CD4-positive, alpha-beta T cell treated with Interleukin-1 beta for 1 hour (primary cell): ENCODE measurements around the gene SLC46A1.
"Not testable (repeated sequence)": the region's sequence is repeated elsewhere in the genome, so short reads cannot be mapped to it uniquely, and the experiment has no call there.

Source experiments
- DNase-seq, 2 donors: peaks; one replicate each; pipeline ENCODE4 v3.0.0-alpha.2; 2020 to 2022

Gene SLC46A1

DNA sequence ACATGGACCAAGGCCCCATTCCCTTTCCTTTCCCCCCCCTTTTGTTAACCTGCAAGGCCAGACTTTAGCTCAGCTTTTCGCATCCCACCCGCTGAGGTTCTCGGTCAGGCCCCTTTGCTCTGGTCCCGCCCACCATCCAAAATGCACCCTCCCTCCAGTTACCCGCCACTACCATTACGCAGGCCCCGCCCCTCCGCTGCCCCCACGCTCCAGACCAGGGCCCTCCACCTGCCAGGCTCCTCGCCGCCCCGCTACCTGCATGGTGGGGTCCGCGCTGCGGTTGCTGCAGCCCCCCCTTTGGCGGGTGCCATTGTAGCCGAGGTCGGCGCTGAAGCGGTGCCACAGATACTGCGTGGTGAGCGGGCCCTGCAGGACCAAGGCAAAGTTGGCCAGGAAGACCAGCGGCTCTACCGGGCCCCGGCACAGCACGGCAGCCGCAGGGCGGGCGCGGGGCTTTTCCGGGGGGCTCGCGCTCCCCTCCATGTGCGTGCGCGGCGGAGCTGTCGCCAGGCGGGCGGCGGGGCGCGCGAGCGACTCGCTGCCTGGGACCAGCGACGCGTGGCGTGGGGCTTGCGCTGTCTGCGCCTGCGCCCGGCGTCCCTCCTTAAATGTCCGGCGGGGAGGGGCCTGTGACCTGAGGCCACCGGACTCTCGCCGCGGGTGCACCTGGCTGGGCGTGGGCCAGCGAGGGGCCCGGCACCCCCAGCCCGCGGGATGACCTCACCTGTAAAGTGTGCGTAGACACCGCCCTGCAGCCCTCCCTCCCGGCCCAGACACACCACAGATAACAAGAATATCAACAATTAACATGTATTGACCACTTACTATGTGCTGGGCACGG, at the start of gene SLC46A1:
TSS of gene SLC46A1 (minus strand) at position 581 of the 841 bp plus-strand sequence. CDS start at position 483, 98 bp downstream.
- peak; percentile 17 to 29 for DNase-seq

DNA sequence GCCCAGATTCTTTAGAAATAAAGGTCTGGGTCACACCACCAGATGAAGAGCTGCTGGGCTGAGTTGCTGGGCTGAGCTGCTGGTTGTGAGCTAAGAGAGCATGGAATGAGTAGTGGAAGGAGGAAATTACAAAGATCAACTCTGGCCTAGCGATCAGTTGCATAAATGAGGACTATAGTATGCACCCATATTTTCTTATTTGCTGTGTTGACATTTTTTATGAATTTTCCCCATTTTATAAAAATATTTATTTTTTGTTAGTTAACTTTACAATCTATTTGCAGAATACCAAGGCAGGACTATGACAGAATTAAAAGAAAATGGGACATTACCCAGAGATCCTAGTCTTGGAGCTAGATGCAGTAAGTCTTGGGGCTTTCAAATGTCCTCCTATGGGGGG, 43.8 kb upstream of the SLC46A1 start:
- no peak for DNase-seq

DNA sequence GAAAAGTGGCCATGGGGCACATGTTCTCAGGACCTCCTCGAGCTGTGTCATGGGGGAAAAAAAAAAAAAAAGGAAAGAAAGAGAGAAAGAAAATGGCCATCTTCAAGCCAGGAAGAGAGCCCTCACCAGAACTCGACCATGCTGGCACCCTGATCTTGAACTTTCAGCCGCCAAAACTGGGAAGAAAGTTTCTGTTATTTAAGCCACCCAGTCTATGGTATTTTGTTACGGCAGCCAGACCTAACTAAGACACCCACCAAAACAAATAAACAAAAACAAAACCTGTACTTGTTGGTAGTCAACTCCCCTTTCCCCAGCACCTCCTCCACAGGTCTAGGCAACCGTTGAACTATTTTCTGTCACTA, 41.4 kb upstream of the SLC46A1 start:
- DNase-seq, result no peak

DNA sequence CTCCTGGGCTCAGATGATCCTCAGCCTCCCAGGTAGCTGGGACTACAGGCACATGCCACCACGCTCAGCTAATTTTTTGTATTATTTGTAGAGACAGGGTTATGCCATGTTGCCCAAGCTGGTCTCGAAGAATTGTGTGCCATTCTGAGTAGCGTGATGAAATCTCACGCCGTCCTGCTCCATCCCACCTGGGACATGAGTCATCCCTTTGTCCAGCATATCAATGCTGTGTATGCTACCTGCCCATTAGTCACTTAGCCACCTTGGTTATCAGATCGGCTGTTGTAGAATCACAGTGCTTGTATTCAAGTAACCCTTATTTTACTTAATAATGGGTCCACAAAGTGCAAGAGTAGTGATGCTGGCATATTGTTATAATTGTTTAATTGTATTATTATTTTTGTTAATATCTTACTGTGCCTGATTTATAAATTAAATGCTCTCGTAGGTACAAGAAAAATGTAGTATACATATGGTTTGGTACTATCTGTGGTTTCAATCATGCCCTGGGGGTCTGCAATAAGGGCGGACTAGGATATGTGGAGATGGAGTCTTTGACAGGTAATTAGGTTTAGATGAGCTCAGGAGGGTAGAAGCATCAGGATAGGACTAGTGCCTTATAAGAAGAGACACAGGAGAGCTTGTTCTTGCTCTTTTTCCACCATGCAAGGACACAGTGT, 40.8 kb upstream of the SLC46A1 start:
- no peak for DNase-seq

DNA sequence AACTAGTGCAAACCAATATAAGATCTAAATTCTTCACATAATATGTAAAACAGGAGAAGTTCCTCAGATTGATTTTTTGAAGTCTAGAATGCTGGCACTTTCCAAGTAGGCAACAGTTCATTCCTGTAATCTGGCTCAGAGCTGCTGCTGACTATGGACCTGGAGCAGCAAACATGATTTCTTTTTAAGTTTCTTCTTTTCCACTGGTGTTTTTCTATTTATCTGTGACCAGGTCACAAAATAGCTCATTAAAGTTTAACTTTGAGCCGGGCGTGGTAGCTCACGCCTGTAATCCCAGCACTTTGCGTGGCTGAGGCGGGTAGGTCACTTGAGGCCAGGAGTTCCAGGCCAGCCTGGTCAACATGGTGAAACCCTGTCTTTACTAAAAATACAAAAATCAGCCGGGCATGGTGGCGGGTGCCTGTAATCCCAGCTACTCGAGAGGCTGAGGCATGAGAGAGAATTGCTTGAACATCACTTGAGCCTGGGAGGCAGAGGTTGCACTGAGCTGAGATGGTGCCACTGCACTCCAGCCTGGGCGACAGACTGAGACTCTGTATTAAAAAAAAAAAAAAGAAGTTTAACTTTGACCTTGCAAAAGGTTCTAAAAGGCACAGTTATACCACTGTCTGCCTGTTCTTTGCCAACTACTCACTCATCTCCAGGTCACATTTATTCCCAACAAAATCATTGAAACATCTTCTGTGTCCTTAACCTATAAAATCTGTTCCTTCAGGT, 38.1 kb upstream of the SLC46A1 start:
- no peak for DNase-seq

DNA sequence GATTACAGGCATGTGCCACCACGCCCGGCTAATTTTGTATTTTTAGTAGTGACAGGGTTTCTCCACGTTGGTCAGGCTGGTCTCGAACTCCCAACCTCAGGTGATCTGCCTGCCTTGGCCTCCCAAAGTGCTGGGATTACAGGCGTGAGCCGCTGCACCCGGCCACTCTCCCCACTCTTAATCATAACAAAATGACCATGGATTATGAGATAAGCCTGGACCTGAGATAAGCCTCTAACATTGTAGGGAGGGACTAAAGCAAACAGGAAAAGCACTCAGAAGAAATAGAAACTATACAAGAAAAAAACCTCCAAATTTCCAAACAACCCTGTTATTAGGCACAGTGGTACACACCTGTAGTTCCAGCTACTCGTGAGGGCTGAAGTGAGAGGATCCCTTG, 28.3 kb upstream of the SLC46A1 start:
- not testable (repeated sequence) for DNase-seq

DNA sequence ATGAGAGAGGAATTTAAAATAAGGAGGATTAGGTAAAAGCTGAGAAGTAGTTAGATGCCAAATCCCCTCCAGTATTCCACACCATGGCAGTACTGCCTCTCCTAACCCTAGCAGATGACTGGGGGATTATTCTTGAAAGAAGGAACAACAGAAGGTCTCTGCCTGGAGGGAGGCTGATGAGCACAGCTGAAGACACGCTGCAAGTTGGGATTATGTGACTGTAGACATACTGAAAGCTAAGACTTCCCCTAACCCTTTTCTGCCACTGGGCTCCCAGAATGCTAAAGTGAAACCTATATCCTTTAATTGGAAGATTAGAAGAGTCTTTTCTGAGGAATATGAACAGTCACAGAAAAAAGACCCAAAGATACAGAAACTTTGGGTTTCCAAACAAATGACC, 27.7 kb upstream of the SLC46A1 start:
- DNase-seq, result no peak

DNA sequence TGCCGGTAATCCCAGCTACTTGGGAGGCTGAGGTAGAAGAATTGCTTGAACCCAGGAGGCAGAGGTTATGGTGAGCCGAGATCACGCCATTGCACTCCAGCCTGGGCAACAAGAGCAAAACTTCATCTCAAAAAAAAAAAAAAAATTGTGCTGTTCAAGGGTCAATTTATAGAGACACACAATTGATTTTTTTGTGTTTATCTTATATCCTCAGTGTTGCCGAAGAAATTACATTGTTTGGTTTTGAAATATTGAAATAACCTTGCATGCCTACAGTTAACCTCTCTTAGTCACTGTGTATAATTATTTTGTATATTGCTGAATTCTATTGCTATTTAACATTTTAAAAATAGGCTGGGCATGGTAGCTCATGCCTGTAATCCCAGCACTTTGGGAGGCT, 22.0 kb upstream of the SLC46A1 start:
- DNase-seq, result not testable (repeated sequence)

DNA sequence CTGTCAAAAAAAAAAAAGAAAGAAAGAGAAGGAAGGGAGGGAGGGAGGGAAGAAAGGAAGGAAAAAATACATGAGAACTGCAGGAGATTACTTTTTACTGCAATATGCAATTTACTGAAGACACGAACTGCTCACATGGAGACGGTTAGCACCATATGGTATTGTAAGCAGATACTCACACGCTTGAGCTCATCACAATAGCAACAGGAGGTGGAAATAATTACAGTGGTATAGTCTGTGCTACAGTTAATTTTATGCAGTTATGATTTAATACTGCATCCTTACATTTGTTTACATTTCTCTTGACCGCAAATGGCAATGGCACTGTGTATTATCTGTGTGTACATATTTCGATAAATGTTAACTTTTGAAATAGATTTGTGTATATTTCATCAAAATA, 21.4 kb upstream of the SLC46A1 start:
- no peak for DNase-seq

DNA sequence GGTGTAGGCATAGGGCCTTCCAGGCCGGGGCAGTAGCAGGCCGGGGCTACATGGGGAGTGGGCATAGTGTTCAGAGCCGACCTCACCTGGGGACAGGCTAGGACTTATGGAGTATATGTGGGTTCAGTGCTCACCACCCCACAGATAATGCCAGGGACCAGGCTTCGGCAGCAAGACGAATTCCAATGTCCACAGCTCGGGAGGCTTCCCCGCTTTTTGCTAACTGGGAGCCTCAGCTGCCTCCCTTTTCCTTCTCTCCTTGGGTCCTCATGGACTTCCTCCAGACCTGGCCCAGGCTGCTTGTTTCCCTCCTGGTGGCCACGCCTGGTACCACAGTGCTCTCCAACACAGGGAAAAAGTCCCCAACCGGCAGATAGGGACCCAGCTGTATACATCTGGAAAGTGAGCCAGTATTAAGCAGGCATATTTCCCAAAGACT, 20.1 kb upstream of the SLC46A1 start:
- DNase-seq, result no peak

DNA sequence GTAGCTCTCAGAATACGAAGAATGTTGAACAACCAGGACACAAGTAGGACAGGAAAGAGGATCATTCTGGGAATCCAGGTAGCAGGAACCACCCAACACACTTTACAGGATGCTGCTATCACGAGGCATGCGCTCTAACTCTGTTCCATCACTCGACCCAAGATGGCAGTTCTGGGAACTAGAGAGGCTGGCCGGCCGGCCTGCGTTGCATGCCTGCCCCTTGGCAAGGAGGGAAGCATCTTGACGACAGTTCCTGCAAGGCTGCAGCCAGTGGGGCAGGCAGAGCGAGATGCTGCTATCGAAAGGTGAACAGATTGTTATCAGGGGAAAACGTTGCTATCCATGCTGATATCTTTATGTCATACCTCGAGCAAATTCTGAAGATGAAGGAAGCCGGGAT, 19.2 kb upstream of the SLC46A1 start:
- DNase-seq, result no peak

DNA sequence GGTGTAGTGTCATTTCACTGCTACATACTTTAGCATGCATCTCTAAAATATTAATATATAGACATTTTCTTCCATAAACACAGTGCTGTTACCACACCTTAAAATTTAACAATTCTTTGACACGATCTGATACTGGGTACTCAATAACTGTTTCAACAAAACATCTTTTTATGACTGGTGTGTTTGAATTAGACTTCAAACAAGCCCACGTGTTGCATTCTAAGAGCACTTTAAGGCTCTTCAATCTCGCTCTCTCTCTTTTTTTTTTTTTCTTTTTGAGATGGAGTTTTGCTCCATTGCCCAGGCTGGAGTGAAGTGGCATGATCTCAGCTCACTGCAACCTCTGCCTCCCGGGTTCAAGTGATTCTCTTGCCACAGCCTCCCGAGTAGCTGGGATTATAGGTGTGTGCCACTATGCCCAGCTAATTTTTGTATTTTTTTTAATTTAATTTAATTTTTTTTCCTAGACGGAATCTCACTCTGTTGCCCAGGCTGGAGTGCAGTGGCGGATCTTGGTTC, 15.8 kb upstream of the SLC46A1 start:
- no peak for DNase-seq

DNA sequence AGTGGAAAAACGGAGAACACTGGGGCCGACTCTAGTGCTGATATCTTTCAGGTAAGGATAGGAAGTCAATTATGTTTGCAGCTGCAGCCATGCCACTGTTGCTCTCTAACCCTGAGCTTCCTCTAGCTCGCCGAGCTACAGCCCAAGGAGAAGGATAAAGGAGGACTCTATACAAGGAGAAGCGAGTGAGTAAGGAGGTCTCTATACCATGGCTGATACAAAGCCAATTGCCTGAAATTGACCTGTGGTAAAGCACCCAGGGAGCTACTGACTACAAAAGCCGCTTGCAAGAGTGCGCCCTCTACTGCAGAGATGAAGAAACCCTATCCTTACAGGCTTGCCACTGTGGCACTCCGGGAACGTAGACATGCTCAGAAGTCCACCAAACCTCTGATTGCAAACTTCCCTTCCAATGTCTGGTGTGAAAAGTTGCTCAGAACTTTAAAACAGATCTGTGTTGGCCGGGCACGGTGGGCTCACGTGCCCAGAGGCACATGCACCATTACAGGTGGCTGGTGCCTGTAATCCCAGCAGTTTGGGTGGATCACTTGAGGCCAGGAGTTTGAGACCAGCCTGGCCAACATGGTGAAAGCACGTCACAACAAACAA, 10.8 kb upstream of the SLC46A1 start:
- DNase-seq, result peak; percentile 51 to 62

DNA sequence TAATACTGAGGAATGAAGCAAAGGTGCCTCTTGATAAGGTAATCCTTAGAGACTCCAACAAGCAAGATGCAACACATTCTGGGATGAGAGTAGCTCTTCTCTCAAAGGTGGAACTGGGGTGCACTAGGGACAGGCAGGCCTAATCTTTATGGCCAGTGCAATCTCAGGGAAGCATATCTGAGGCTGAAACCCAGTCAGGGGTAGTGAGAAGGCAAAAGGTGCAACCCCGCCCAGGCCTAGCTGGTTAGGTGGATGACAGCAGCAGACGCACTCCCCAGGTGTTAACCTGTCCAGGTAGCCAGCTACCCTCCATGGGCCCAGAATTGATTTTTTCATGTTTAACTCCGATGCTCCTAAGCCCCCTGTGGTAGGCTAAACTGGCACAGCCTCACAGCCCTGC, 9.9 kb upstream of the SLC46A1 start:
- no peak for DNase-seq

DNA sequence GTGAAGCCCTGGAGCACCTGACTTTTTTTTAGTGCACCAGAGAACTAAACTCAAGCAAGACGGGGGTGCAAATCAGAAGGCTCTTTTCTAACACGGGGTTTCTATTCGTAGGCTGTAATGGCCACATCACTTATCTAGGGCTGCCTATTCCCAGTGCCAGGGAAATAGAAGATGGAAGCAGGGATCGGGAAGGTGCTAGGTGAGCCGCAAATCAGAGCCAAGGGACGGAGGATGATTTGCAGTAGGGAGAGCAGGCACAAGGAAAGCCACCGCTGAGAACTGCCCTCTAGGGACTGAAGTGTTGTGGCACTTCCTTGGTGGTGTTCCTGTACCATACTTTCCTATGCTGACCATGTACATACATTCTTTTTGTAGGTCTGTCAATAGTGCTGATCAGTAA, 7.8 kb upstream of the SLC46A1 start:
- DNase-seq, result no peak

DNA sequence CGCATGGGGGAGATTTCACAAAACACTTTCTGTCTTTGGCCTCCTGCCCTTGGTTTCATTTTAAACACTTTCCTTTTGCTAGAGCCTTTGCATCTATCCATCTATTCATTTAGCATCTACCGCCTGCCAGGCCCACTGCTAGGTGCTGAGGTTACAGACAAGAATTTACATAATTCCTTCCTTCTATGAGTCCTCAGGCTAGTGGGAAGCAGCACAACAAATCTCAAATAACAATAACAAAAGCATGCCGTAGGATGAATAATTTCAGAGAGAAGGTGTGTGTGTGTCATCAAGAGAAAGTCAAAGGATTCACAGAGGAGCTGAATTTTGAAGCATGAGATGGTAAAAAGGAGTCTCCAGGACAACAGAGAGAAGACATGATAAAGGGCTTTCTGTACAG, 6.1 kb upstream of the SLC46A1 start:
- DNase-seq, result no peak

DNA sequence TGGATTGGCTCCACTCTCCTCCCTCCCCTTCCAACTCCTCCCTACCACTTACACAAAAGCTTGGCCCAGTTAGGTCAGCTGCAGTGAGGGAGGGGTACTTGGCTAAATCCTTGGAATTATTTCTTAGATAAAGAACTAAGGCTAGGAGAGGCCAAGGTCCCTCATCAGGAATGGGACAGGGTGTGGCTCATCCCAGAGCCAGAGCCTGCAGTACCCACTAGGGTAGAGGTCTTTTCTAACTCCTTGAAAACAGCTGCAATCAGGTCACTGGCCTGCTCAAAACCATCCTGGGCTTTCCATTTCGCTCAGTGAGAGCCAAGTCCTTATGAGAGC, 1.9 kb upstream of the SLC46A1 start:
- DNase-seq, result no peak

DNA sequence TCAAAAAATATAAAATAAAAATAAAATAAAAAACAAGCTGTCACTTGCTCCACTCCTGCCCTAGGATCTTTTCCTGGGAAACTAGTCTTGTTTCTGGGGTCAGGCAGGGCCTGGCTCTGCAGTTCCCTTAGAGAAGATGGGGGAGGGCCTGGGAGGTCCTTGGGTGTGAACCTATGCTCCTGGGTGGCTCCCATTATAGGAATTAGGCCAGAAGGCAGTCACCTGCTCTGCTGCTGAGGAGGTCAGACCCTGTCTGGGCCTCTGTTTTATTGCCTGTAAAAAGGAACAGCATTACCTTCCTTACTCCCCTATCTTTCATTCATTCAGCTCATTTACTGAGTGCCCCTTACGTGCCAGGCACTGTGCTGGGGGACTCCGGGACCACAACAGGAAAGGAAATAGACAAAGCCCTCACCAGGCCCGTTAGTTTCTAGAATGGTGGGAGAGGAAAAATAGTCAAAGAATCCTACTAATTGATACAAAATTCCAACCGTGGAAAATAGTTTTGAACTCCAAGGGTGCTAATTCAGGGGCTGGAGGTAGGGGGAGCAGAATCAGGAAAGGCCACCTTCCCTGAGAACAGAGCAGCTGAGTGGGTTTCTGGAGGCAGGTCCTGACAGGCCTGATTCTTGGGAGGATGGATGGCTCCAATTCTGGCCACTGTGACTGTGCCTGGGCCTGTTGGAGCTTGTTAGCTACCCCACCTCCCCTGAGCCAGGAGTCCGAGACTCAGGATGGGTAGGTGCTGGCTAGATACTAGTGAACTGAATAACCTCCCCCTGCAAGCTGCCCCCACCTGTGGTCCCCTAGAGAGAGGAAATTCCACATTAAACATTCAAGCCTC, 1.3 kb upstream of the SLC46A1 start:
- DNase-seq, result no peak

DNA sequence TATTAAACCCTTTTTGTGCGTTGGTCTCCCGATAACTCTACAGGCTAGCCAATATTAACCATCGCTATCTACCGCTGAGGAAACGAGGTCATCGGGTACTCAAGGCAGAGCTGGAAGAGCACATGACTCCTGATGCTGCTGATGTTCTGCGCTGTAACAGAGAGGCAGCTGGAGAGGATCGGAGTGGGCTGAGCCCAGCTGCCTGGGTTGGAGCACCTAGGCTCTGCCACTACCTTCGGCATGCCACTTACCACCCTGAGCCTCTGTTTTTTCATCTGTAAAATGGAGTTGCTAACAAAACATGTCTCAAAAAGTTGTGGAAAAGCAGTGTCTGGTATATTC, 432 bp upstream of the SLC46A1 start:
- DNase-seq, result no peak

DNA sequence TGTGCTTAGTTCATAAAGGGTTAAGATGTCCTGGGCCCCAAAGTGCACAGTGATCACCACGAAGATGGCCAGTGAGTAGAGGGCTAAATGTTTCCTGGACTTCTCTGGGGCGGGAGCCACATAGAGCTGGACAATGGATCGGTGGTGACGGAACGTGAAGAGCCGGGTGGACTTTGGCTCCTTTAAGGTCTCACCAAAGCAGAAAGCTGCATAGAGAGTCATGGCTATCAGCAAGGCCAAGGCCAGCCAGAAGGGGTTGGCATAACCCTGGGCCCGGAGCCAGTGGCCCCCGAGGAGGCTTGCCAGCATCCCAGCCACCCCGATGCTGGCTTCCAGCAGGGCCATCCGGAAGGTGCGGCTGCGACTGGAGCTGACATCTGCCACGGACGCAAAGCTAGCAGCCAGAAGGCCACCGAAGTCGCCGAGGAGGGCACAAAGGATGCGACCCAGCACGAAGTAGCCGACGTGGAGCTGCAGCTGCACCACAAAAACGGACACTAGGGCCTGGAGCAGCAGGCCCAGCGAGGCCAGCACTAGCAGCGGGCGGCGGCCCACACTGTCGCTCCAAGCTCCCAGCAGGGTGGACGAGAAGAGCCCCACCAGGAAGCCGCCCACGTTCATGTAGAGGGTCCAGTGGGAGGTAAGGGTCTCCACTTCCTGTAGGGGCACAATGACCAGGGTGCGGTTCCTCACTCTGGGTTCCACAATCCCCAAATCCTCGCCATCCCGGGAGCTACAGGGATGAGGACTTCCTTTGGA, 1.0 kb downstream of the SLC46A1 start:
- DNase-seq, result no peak

DNA sequence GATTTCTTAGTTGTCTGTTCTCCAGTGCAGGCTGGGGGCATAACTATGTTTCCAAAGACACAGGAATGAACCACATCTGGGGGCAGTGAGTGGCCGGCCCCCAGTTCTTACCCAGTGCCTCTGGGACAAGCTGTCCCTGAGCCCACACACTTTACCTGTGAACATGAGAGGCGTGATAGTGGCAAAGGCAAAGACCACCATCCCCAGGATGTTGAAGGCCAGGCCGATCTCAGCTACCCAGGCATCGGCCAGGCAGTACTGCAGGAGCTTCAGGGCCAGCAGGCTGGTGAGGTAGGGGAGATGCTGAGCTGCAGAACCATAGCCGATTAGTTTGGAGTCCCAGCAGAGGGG, 1.6 kb downstream of the SLC46A1 start:
- no peak for DNase-seq

DNA sequence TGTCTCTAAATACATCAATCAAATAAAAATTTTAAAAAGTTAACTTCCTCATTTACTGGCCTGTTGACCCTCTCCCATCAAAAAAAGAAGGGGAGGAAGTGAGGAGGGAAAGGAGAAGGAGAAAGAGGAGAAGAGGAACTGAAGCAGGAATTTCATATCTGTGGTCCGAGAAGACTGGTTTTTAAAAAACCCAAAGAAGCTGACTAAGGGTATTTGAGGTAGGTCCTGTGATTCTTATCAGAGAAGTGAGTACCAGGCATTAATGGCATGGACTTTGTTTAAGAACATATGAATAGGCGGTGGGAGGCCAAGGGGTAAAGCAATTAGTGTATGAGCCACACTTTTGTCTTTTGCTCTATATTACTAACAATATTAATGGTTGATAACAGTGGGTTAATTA, 2.0 kb downstream of the SLC46A1 start:
- no peak for DNase-seq
